Measurements from ENCODE around the gene XRCC6.

The XRCC6 gene

GRCh38 chr22:41613456-41613855, 7.6 kb upstream of the XRCC6 start:
- TF ChIP-seq CTCF (conservative IDR thresholded peaks at IDR 0.05; ENCODE audit: low read length) (no peak), EZH2phosphoT487 (IDR thresholded peaks at IDR 0.05; ENCODE audit: borderline replicate concordance) (no peak)
- Histone ChIP-seq H3K9ac (ENCODE audit: low read depth, low read length, poor library complexity, severe bottlenecking) (no peak overlapping the region), H3F3A (ENCODE audit: low read depth) (no peaks in the 10 kb centered on the region), H3K4me1 (ENCODE audit: insufficient read depth, low read length, poor library complexity, severe bottlenecking) (no peaks in the 10 kb centered on the region), H2AFZ (ENCODE audit: low read length) (no peak overlapping the region), H3K9me2 (replicated peaks; ENCODE audit: low read depth, low read length) (no peaks in the 10 kb centered on the region), H3K27me3 (ENCODE audit: insufficient read depth, low read length, poor library complexity, severe bottlenecking) (peaks cover 81% of the 10 kb centered on the region), H3K79me2 (ENCODE audit: insufficient read depth, low read length) (no peaks in the 10 kb centered on the region), H3K4me2 (ENCODE audit: low read depth, low read length, poor library complexity, severe bottlenecking) (no peak overlapping the region), H3K4me3 (ENCODE audit: low read length, poor library complexity, severe bottlenecking) (no peak overlapping the region), H3K9me3 (ENCODE audit: insufficient read depth, low read depth, low read length) (no peaks in the 10 kb centered on the region), H4K20me1 (ENCODE audit: insufficient read depth, low read length, poor library complexity, severe bottlenecking) (peaks cover 26% of the 10 kb centered on the region), H3K36me3 (ENCODE audit: insufficient read depth, low read length) (no peaks in the 10 kb centered on the region)

- TF ChIP-seq CTCF (conservative IDR thresholded peaks at IDR 0.05; ENCODE audit: low read length): no peak
- no peak for TF ChIP-seq EZH2phosphoT487 (IDR thresholded peaks at IDR 0.05; ENCODE audit: borderline replicate concordance)
- no peaks in the 10 kb centered on the region for H3K9me2 ChIP-seq (replicated peaks; ENCODE audit: low read depth, low read length)
- no peaks in the 10 kb centered on the region for H3F3A ChIP-seq (ENCODE audit: low read depth)
- H3K36me3 ChIP-seq (ENCODE audit: insufficient read depth, low read length): peaks cover 6% of the 10 kb centered on the region; the same call in 1 of the 2 replicates
- H3K9me3 ChIP-seq (ENCODE audit: insufficient read depth, low read depth, low read length): no peaks in the 10 kb centered on the region
- H4K20me1 ChIP-seq (ENCODE audit: insufficient read depth, low read length, poor library complexity, severe bottlenecking): peaks cover 47% of the 10 kb centered on the region
- H3K9ac ChIP-seq (ENCODE audit: low read depth, low read length, poor library complexity, severe bottlenecking): peak overlapping the region; percentile 98
- peak overlapping the region; percentile 99 for H3K4me3 ChIP-seq (ENCODE audit: low read length, poor library complexity, severe bottlenecking)
- H3K4me2 ChIP-seq (ENCODE audit: low read depth, low read length, poor library complexity, severe bottlenecking): peak overlapping the region; percentile 84
- H3K4me1 ChIP-seq (ENCODE audit: insufficient read depth, low read length, poor library complexity, severe bottlenecking): peaks cover 24% of the 10 kb centered on the region
- peak overlapping the region; percentile 96 for H2AFZ ChIP-seq (ENCODE audit: low read length)
- H3K27me3 ChIP-seq (ENCODE audit: insufficient read depth, low read length, poor library complexity, severe bottlenecking): peaks cover 24% of the 10 kb centered on the region
- H3K79me2 ChIP-seq (ENCODE audit: insufficient read depth, low read length): peaks cover 34% of the 10 kb centered on the region
These were observed 1.0 kb upstream of the XRCC6 start for GRCh38 chr22:41619979-41620588.

DNA sequence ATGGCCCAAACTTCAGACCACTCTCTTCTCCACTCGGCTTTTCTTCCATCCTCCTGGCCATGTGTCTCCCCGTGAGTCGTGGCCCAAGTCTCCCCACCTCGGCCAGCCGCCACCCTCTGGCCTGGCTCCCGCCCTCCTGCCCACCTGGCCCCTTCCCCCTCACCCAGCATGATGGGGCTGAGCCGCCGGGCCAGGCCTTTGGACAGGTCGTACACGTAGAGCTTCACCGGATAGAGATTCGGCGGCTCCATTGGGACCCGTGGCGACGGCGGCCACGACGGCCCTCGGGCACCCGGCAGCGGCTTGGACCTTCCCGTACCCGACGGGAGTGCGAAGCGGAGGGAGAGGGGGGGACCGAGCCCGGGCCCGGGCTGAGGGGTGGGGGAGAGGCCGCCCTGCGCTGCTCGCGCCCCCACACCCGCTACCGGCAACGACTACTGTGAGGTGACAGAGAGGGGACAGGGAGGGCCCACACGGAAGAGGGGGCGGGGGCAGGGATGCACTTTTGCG, 451 bp upstream of the XRCC6 start, which contains the start of gene DESI1:
Gene DESI1, minus strand, starts transcription at position 455 of the 510 bp plus-strand sequence. Its CDS starts 204 bp downstream, at position 251.
- Histone ChIP-seq H4K20me1 (ENCODE audit: insufficient read depth, low read length, poor library complexity, severe bottlenecking) (peaks cover 48% of the 10 kb centered on the region), H3K4me1 (ENCODE audit: insufficient read depth, low read length, poor library complexity, severe bottlenecking) (peaks cover 24% of the 10 kb centered on the region), H3F3A (ENCODE audit: low read depth) (no peaks in the 10 kb centered on the region), H3K9ac (ENCODE audit: low read depth, low read length, poor library complexity, severe bottlenecking) (peak within 1 kb of the TSS; percentile 98), H3K79me2 (ENCODE audit: insufficient read depth, low read length) (peaks cover 39% of the 10 kb centered on the region), H3K9me3 (ENCODE audit: insufficient read depth, low read depth, low read length) (no peaks in the 10 kb centered on the region), H3K36me3 (ENCODE audit: insufficient read depth, low read length) (peaks cover 11% of the 10 kb centered on the region; the same call in 1 of the 2 replicates), H3K4me2 (ENCODE audit: low read depth, low read length, poor library complexity, severe bottlenecking) (peak within 1 kb of the TSS; percentile 98), H3K4me3 (ENCODE audit: low read length, poor library complexity, severe bottlenecking) (peak within 1 kb of the TSS; percentile 99), H3K9me2 (replicated peaks; ENCODE audit: low read depth, low read length) (no peaks in the 10 kb centered on the region), H3K27me3 (ENCODE audit: insufficient read depth, low read length, poor library complexity, severe bottlenecking) (peaks cover 20% of the 10 kb centered on the region), H2AFZ (ENCODE audit: low read length) (peak within 1 kb of the TSS; percentile 98)
- TF ChIP-seq CTCF (conservative IDR thresholded peaks at IDR 0.05; ENCODE audit: low read length) (no peak), EZH2phosphoT487 (IDR thresholded peaks at IDR 0.05; ENCODE audit: borderline replicate concordance) (no peak)

All from Loucy (cell line).